ENCODE results near the gene LGALS7. TPM values are rescaled to one million over a fixed set of nuclear protein-coding genes. Genes with fewer than 3 reads are reported as not detected.

Gene LGALS7
- total and polyA plus RNA-seq, 2 of the 13 experiments (the other 11 are each of a cell fraction or from before 2014, with no cell fraction given), result 0.73 TPM; not detected in 1

DNA sequence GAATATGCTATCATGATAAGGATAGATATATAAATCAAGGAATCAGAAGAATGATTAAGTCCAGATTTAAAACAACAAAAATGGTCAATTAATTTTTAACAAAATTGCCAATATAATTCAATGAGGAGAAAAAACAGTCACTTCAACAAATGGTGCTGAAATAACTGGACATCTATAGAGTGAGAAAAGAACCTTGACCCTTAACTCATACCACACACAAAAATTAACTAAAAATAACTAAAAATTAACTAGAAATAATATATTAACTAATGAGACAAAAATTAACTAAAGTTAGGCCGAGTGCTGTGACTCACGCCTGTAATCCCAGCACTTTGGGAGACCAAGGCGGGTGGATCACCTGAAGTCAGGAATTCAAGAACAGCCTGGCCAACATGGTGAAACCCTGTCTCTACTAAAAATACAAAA is 9.5 kb downstream of the LGALS7 start:
- no peaks in the 10 kb centered on the region for H3K9me3 ChIP-seq (ENCODE audit: low read length)
- peak overlapping the region; percentile 91 for H3K27ac ChIP-seq (ENCODE audit: extremely low read length, insufficient read depth, low read length)
- H3K9ac ChIP-seq (ENCODE audit: insufficient read depth, low read depth, low read length), result peak overlapping the region; percentile 67
- ATAC-seq (peak; percentile 69), FAIRE-seq (peak; percentile 8), DNase-seq (ENCODE audit: low spot score) (peak; percentile 41)
- H3K79me2 ChIP-seq (ENCODE audit: insufficient read depth, low read length), result peaks cover 15% of the 10 kb centered on the region
- H3K4me2 ChIP-seq (ENCODE audit: low read depth, low read length), result peak overlapping the region; percentile 52
- H3K27me3 ChIP-seq (ENCODE audit: control insufficient read depth in 1 of 2, insufficient read depth in 2 of 2, low read length in 2 of 2), result no peaks in the 10 kb centered on the region
- peaks cover 59% of the 10 kb centered on the region for H3K4me1 ChIP-seq (ENCODE audit: insufficient read depth, low read length)
- no peaks in the 10 kb centered on the region for H4K20me1 ChIP-seq (ENCODE audit: insufficient read depth, low read length)
- 7% methylated on average over 3 of the region's 3 CpGs for WGBS (ENCODE audit: low lambda C conversion rate)
- H2AFZ ChIP-seq (ENCODE audit: low read length), result no peak overlapping the region
- intact Hi-C loops (cut with micrococcal nuclease; ENCODE audit: unreplicated experiment) (no loop called here), in situ Hi-C loops (cut with HindIII; ENCODE audit: extremely low pct_ligation_motif_present, low pct_unique_long_range_greater_than_20kb) (no loop called here)
- ChIA-PET CTCF (ENCODE audit: low intra/inter-chr PET ratio, low total read pairs) (no interaction called here), POLR2A (interaction anchor here (0.7 to 1.7 kb wide), 14 partner anchors 11 to 136 kb away, joined by 3 to 16 read pairs (median 4); partner anchors contain the start of genes ACTN4, ECH1, NFKBIB and SIRT2)
- no TSS peak for BruUV-seq (replicated peaks)
- peak overlapping the region in 2 of 3 experiments; percentile 27 to 41; a peak in 2 of 6 replicates for H3K4me3 ChIP-seq (replicated peaks in 1 of 3; ENCODE audit: insufficient read depth in 1 of 3, low read depth in 2 of 3, low read length in 3 of 3)
- no peaks in the 10 kb centered on the region for H3K36me3 ChIP-seq (replicated peaks in 1 of 2; ENCODE audit: control insufficient read depth in 1 of 2, insufficient read depth in 2 of 2, low read length in 2 of 2)
- TF ChIP-seq ZMYM3 (CRISPR knock-in tag; IDR thresholded peaks at IDR 0.05), result no peak
- TF ChIP-seq SSRP1 (CRISPR knock-in tag; IDR thresholded peaks at IDR 0.05), result no peak
- TF ChIP-seq KAT2B (IDR thresholded peaks at IDR 0.05; ENCODE audit: borderline replicate concordance, low read depth, low read length), result no peak
- TF ChIP-seq ZNF263 (CRISPR knock-in tag; IDR thresholded peaks at IDR 0.05), result no peak
- TF ChIP-seq ZNF704 (CRISPR knock-in tag; IDR thresholded peaks at IDR 0.05; ENCODE audit: borderline replicate concordance), result no peak
- no peak for TF ChIP-seq ZBTB4 (CRISPR knock-in tag; IDR thresholded peaks at IDR 0.05; ENCODE audit: borderline replicate concordance)
- peak; percentile 30 for TF ChIP-seq RARA (CRISPR knock-in tag; IDR thresholded peaks at IDR 0.05)
- no peak for TF ChIP-seq NFYB (CRISPR knock-in tag; IDR thresholded peaks at IDR 0.05)
- TF ChIP-seq SNRNP70 (IDR thresholded peaks at IDR 0.05; ENCODE audit: low read depth, low read length), result no peak
- TF ChIP-seq ASH2L (IDR thresholded peaks at IDR 0.05; ENCODE audit: insufficient read length, low read depth, low read length), result peak; percentile 56
- no peak for TF ChIP-seq KDM6A (CRISPR knock-in tag; IDR thresholded peaks at IDR 0.05; ENCODE audit: low read depth)
- no peak for TF ChIP-seq ZNF12 (CRISPR knock-in tag; IDR thresholded peaks at IDR 0.05)
- no peak for TF ChIP-seq IRF2 (CRISPR knock-in tag; IDR thresholded peaks at IDR 0.05)
- no peak for TF ChIP-seq ZFP37 (CRISPR knock-in tag; IDR thresholded peaks at IDR 0.05; ENCODE audit: borderline replicate concordance)
- no peak for TF ChIP-seq IRF1 (CRISPR knock-in tag; IDR thresholded peaks at IDR 0.05; ENCODE audit: low read depth)
- TF ChIP-seq MEIS2 (CRISPR knock-in tag; IDR thresholded peaks at IDR 0.05), result no peak
- TF ChIP-seq MEF2D (CRISPR knock-in tag; IDR thresholded peaks at IDR 0.05), result no peak
- no peak for TF ChIP-seq ZNF33B (CRISPR knock-in tag; IDR thresholded peaks at IDR 0.05)
- TF ChIP-seq HNRNPH1 (optimal IDR thresholded peaks at IDR 0.05; ENCODE audit: low read depth, low read length), result no peak
- TF ChIP-seq KLF15 (CRISPR knock-in tag; IDR thresholded peaks at IDR 0.05; ENCODE audit: borderline replicate concordance), result no peak
- TF ChIP-seq GTF2F1 (IDR thresholded peaks at IDR 0.05; ENCODE audit: low read length), result no peak

Measured in HepG2 (cell line).